HS-27A (cell line): ENCODE results near the gene PTCD1.
"Not testable (repeated sequence)": the region's sequence is repeated elsewhere in the genome, so short reads cannot be mapped to it uniquely, and the experiment has no call there.

Experiments
- DNase-seq: peaks from one replicate; pipeline ENCODE4 v3.0.0-alpha.2; 2012; ENCODE audit warnings: low read depth, missing footprints

The PTCD1 gene

GRCh38 chr7:99451936-99452335 is 13.3 kb upstream of the PTCD1 start:
- no peak for DNase-seq

- no peak for DNase-seq
These were observed 10.7 kb upstream of the PTCD1 start for GRCh38 chr7:99449326-99449725.

DNA sequence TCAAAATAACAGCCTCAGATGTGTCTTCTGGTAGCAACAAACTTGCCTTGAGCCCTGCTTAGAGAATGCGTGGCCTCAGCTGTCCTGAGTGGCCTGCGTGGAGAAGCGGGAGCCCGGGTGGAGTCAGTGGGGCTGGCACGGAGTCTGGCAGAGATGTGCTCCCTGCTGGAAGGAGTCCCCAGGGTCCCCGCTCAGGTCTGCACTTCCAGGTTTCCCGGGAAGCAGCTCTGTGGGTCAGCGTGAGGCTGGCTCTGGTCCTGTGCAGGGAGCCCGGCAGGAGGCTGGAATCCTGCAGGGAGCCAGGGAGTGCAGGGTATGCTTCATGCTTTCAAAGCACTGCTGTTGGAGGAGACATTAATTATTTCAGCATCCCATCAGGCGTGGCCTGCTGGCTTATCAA is 10.3 kb upstream of the PTCD1 start:
- DNase-seq: no peak

DNA sequence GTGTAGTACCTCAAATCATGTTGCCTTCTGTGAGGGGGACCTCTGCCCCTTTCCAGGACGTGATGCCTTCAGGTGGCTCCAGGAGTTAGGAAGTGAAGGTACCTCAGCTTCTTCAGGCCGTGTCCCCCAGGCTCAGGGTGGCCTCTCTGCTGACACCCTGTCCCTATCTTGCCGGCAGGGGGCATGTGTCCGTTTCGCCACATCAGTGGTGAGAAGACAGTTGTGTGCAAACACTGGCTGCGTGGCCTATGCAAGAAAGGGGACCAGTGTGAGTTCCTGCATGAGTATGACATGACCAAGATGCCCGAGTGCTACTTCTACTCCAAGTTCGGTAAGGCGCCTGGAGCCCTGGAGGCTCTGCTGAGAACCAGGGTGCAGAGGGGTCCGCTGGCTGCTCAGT is 9.3 kb upstream of the PTCD1 start:
- DNase-seq: no peak

GRCh38 chr7:99446096-99446495 is 7.5 kb upstream of the PTCD1 start:
- DNase-seq: no peak

DNA sequence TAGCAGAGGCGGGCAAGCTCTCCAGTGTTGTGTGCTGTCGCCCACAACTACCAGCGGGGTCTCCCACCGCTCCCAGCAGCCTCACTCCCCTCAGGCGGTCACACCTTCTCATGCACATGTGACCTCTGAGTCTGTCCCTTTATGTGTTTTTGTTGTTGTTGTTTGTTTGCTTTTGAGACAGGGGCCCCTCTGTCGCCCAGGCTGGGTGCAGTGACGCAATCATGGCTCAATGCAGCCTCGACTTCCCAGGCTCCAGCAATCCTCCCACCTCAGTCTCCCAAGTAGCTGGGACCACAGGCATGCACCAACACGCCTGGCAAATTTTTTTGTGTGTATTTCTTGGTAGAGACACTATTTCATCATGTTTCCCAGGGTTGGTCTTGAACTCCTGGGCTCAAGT is 1.6 kb upstream of the PTCD1 start:
- DNase-seq: no peak

DNA sequence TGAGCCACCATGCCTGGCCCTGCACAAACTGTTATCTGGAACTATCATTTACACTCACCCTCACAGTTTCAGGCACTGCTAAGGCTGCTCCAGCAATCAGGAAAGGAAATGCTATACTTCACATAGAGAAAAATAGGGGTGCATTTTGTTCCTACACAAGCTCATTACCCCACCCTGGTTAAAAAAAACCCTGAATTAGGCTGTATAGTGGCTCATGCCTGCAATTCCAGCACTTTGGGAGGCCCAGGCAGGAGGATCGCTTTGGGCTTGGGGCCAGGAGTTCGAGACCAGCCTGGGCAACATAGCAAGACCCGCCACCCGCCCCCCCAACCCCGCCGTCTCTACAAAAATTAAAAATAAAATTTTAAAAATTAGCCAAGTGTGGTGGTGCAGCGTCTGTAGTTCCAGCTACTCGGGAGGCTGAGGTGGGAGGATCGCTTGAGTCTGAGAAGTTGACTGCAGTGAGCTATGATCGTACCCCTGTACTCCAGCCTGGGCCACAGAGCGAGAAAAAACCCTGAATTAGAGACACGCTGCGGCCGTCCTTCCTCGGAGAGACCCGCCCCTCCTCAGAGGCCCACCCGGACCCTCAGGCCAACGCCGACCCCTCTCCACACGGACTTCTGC is 539 bp downstream of the PTCD1 start:
- no peak for DNase-seq

DNA sequence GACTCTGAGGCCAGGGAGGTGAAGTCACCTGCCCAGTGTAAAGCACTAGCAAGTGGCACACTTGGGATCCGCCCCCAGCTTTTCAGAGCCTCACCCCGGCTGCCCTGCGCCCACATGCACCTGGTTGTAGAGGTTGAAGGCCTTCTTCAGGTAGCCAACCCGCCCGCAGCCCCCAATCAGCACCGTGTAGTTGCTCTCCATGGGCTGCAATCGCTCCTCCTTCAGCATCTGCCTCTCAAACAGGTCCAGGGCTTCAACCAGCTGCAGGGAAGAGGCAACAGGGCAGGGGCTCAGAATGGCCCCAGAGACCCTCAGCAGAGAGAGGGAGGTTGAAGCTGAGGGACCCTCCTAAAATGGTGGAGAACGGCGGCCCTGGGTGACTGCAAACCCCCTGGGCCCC is 5.4 kb downstream of the PTCD1 start:
- no peak for DNase-seq

DNA sequence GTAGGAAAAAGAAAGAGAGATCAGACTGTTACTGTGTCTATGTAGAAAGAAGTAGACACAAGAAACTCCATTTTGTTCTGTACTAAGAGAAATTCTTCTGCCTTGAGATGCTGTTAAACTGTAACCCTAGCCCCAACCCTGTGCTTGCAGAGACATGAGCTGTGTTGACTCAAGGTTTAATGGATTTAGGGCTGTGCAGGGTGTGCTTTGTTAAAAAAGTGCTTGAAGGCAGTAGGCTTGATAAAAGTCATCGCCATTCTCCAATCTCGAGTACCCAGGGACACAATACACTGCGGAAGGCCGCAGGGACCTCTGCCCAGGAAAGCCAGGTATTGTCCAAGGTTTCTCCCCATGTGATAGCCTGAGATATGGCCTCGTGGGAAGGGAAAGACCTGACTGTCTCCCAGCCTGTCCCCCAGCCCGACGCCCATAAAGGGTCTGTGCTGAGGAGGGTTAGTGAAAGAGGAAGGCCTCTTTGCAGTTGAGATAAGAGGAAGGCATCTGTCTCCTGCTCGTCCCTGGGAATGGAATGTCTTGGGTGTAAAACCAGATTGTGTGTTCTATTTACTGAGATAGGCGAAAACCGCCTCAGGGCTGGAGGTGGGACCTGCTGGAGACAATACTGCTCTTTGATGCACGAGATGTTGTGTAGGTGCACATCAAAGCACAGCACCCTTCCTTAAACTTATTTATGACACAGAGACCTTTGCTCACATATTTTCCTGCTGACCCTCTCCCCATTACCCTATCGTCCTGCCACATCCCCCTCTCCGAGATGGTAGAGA is 6.7 kb downstream of the PTCD1 start:
- DNase-seq: not testable (repeated sequence)

DNA sequence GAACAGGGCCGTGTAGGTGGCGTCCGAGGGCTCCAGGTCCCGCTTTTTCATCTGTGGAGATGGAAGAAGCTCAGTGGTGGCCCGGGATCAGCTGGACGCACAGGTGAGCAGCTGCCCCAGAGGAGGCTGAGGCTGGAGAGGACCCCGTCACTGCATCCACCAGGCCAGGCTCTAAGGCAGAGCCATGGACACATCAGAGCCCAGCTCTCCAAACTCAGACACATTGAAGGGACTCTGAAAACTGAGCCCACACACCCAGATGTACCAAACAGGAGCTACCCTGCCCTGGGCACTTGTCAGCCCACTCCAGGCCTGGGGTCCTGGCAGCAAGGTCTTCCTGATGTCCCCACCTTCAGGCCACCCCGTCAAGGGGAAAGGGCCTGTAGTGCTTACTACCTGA is 8.8 kb downstream of the PTCD1 start:
- no peak for DNase-seq

GRCh38 chr7:99428972-99429566 is 9.5 kb downstream of the PTCD1 start:
- DNase-seq: no peak

DNA sequence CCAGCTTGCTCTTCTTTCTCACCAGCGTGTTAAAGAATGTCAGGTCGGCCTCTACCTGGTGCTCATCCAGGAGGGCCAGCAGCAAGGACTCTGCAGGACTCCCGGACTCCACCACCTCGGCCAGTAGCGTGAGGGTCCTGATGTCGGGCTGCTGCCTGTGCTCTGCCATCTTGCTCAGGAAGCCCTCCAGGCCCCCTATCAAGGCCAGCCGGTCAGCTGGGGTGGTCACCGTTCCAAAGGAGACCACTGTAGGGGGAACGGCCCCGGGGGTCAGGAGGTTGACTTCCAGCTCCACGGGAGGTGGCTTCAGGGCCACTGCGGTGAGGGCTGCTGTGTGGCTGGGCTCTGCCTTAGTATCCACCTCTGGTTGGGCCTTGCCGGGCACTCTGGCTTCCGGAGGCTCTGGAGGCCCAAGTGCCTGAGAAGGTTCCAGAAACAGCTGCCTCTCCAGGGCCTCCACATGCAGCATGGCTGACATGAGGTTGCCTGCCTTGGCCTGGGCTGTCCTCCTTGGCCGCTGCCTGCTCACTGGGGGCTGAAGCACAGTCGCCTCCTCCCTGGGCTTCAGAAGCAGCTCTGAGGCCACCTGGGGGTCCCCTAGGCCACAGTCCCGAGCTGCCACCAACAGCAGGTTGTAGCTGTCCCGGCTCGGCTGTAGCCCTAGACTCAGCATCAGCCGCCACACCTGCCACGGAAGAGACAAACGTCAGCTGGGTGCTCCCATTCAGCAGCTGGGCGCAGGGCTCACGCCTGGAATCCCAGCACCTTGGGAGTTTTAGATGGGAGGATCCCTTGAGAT is 13.5 kb downstream of the PTCD1 start:
- DNase-seq: no peak

- DNase-seq: no peak
These were observed 16.0 kb downstream of the PTCD1 start for GRCh38 chr7:99422625-99423024.

- DNase-seq: no peak
These were observed 16.4 kb downstream of the PTCD1 start for GRCh38 chr7:99422186-99422585.

DNA sequence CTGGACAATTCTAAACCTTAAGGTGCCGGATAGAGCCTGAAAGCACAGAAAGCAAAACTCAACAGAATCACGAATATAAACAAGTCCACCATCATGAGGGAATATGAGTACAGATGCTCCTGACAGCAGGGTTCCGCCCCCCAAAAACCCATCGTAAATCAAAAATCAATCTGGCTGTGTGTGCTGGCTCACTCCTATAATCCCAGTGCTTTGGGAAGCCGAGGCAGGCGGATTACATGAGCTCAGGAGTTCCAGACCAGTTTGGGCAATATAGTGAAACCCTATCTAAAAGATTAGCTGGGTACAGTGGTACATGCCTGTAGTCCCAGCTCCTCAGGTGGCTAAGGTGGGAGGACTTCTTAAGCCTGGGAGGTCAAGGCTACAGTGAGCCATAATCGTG is 17.6 kb downstream of the PTCD1 start:
- no peak for DNase-seq

GRCh38 chr7:99420213-99420612 is 18.4 kb downstream of the PTCD1 start:
- DNase-seq: no peak

GRCh38 chr7:99419323-99420021 is 19.1 kb downstream of the PTCD1 start:
- DNase-seq: no peak

DNA sequence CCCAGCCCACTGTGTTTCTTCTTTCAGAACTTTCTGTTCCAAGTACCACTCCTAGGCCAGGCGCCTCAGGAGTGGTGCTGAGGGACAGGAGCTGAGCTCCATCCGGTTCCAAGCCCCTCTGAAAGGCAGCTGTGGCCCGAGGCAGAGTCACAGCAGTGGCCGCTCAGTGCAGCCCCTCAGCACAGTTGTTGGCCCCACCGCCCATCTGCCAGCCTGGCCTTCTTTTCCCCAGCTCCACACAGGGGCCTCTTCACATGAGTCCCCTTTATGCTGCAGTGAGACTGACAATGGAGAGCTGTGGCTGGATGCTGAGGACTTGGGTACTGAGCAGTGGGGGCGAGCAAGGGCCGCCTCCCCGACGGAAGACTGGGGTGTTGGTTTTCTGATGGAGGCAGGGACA is 20.3 kb downstream of the PTCD1 start:
- DNase-seq: no peak

DNA sequence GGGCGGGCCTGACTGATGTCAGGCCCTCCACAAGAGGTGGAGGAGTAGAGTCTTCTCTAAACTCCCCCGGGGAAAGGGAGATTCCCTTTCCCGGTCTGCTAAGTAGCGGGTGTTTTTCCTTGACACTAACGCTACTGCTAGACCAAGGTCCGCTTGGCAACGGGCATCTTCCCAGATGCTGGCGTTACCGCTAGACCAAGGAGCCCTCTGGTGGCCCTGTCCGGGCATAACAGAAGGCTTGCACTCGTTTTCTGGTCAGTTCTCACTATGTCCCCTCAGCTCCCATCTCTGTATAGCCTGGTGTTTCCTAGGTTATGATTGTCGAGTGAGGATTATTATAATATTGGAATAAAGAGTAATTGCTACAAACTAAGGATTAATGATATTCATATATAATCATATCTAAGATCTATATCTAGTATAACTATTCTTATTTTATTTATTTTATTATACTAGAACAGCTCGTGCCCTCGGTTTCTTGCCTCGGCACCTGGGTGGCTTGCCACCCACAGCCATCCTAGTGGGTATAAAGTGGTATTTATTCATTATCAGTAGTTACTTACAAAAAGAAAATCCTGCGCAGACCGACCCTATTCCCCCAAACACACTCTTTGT is 23.0 kb downstream of the PTCD1 start:
- DNase-seq: not testable (repeated sequence)

GRCh38 chr7:99410635-99411034 is 28.0 kb downstream of the PTCD1 start:
- no peak for DNase-seq

- no peak for DNase-seq
These were observed 28.8 kb downstream of the PTCD1 start for GRCh38 chr7:99409806-99410205.

DNA sequence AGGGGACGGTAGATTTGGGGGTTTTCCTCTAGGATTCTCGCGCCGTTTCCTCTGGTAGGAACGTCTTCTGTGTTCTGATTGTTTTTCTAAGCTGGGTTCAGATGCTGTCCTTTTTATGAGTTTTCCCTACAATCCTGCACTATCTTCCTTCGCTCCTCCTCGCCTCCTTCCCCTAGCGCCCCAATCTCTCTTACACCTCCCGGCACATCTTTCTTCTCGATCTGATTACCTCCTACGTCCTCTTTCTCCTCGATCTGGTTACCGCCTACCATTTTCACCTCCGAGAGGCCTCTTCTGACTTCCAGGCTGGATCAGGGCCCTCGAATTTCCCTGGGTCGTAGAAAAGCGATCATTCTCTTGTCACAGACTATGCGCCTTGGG is 29.4 kb downstream of the PTCD1 start:
- no peak for DNase-seq
